IgD-negative memory B cell (primary cell): ENCODE measurements around the gene ADNP. TPM values are rescaled to one million over a fixed set of nuclear protein-coding genes. Genes with fewer than 3 reads are reported as not detected.

Source experiments
- H3K27ac Mint-ChIP-seq, 3 donors: one replicate each; pipeline ENCODE4 v1.8.0; 2020 to 2022; ENCODE audit warnings: mild to moderate bottlenecking in 3 of 3, mixed read lengths in 3 of 3, moderate library complexity in 1 of 3
- H3K27me3 Mint-ChIP-seq: one replicate; pipeline ENCODE4 v1.8.0; 2021; ENCODE audit warnings: mixed read lengths
- H3K36me3 Mint-ChIP-seq: one replicate; pipeline ENCODE4 v1.8.0; 2020; ENCODE audit warnings: mild to moderate bottlenecking, mixed read lengths
- H3K4me1 Mint-ChIP-seq, 3 donors: one replicate each; pipeline ENCODE4 v1.8.0; 2020 to 2022; ENCODE audit warnings: mixed read lengths in 3 of 3, mild to moderate bottlenecking in 1 of 3
- H3K4me3 Mint-ChIP-seq, 4 donors: one replicate each; pipeline ENCODE4 v1.8.0; 2020 to 2022; ENCODE audit warnings: mild to moderate bottlenecking in 4 of 4, mixed read lengths in 4 of 4, moderate library complexity in 3 of 4
- H3K9me3 Mint-ChIP-seq, 3 donors: one replicate each; pipeline ENCODE4 v1.8.0; 2020 to 2021; ENCODE audit warnings: mixed read lengths in 3 of 3, mild to moderate bottlenecking in 1 of 3
- polyA plus RNA-seq: library from polyadenylated mRNA; unstranded; fragments of 300-500 nt; fragmentation: Illumina TruSeq; gene quantifications from one replicate; pipeline ENCODE4 v1.2.3, GENCODE V29; 2021

ADNP gene
- polyA plus RNA-seq, 1 donor from 2014 or later: 10.3 TPM

DNA sequence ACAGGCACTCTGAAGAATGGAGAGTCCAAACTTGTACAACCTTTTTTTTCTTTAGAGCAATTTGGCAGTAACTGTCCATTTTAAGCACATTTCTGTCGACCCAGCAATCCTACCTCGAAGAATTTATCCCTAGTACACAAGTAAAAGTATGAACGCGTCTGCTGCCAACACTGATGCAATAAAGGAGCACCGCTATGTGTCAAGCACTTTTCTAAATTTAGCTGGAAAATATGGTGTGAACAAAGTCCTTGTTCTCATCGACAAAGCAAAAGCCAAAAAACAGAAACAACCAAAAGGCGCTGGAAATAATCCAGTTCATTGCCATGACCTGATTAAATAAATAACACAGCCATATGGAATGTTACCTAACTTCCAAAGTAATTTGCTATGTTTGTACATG, 26.0 kb upstream of the ADNP start:
- peak overlapping the region; percentile 99 to 100 (median 100) for H3K27ac Mint-ChIP-seq
- no peaks in the 10 kb centered on the region for H3K27me3 Mint-ChIP-seq
- H3K9me3 Mint-ChIP-seq: no peaks in the 10 kb centered on the region
- peaks cover 13 to 32% (median 31%) of the 10 kb centered on the region in 3 donors for H3K4me1 Mint-ChIP-seq
- peaks cover 2% of the 10 kb centered on the region for H3K36me3 Mint-ChIP-seq
- H3K4me3 Mint-ChIP-seq: peak overlapping the region; percentile 96 to 99 (median 99)

DNA sequence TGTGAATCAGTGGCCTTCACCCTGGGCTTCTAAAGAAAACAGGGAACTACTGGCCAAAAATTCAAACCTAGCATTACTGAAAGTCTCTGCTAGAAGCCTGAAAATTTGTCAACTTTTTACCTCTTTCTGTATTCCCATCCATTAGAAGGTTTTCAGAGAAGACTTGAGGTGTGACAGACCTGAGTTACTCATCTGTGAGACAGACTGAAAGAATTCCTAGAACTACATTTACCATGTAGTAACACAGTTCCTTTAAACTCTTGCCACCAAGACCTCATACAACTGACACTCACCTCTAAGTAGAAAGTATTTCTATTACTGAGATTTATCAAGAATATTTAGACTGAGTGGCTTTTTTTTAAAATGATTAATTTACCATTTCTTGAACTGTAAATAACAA, 22.6 kb upstream of the ADNP start:
- Mint-ChIP-seq H3K9me3 (no peaks in the 10 kb centered on the region), H3K27ac (no peak overlapping the region), H3K36me3 (no peaks in the 10 kb centered on the region), H3K27me3 (no peaks in the 10 kb centered on the region), H3K4me3 (peak overlapping the region in 1 of 4 donors; percentile 23), H3K4me1 (peaks cover 11 to 24% (median 20%) of the 10 kb centered on the region in 3 donors)

GRCh38 chr20:50953196-50953595, 22.0 kb upstream of the ADNP start:
- no peaks in the 10 kb centered on the region for H3K9me3 Mint-ChIP-seq
- no peaks in the 10 kb centered on the region for H3K27me3 Mint-ChIP-seq
- H3K27ac Mint-ChIP-seq: no peak overlapping the region
- H3K36me3 Mint-ChIP-seq: no peaks in the 10 kb centered on the region
- H3K4me3 Mint-ChIP-seq: no peak overlapping the region
- H3K4me1 Mint-ChIP-seq: peaks cover 8 to 20% (median 18%) of the 10 kb centered on the region in 3 donors

DNA sequence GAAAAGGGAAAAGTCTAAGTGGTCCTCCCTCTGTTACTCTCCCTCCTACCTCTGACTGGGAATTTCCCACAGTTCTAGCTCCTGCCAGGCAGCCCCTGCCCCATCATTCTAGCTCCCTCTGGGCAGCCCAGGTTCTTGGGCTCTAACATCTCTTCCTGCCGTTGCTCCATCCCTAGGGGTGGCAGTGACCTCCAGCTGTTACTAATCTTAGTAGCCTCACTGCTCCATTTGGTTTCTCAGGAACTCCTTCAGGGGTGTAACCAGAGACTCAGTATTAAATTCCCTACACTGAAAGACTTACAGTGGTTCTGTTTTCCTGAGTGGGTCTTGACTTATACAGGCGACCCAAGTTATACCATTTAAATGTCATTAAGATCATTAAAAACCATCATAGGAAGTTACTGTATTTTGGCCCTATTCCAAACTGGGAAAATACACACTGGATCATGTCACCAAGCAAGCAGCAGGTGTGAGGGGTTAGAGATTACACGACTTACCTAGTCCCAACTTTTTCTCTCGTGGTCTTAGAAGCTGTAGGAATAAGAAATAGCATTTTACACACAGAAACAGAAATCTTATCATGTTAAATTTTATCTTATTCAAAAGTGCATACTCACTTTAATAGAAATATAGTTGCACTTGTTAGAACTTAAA, 17.0 kb upstream of the ADNP start:
- Mint-ChIP-seq H3K27me3 (no peaks in the 10 kb centered on the region), H3K36me3 (peaks cover 3% of the 10 kb centered on the region), H3K9me3 (no peaks in the 10 kb centered on the region), H3K4me1 (peaks cover 0 to 2% (median 0%) of the 10 kb centered on the region in 3 donors), H3K27ac (no peak overlapping the region), H3K4me3 (no peak overlapping the region)

- H3K27me3 Mint-ChIP-seq: no peaks in the 10 kb centered on the region
- peak overlapping the region in 1 of 3 donors; percentile 31 for H3K27ac Mint-ChIP-seq
- H3K4me3 Mint-ChIP-seq: no peak overlapping the region
- H3K9me3 Mint-ChIP-seq: no peaks in the 10 kb centered on the region
- no peaks in the 10 kb centered on the region for H3K4me1 Mint-ChIP-seq
- H3K36me3 Mint-ChIP-seq: peaks cover 3% of the 10 kb centered on the region
Measured at GRCh38 chr20:50943069-50943468, 11.8 kb upstream of the ADNP start.

DNA sequence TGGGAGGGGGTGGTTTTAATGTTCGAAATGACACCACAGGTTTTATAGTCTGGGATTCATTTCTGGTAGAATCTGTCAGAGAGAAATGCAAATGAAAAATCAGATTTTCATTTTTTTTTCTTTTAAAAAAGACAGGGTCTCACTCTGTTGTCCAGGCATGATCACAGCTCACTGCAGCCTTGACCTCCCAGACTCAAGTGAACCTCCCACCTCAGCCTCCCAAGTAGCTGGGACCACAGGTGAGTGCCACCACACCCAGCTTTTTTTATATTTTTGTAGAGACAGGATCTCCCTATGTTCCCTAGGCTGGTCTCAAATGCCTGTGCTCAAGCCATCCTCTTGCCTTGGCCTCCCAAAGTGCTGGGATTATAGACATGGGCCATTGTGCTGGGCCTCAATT, 2.4 kb upstream of the ADNP start:
- Mint-ChIP-seq H3K4me3 (peak overlapping the region in 1 of 4 donors; percentile 99), H3K36me3 (peaks cover 4% of the 10 kb centered on the region), H3K27me3 (no peaks in the 10 kb centered on the region), H3K4me1 (peaks cover 13 to 17% (median 13%) of the 10 kb centered on the region in 3 donors), H3K9me3 (no peaks in the 10 kb centered on the region), H3K27ac (peak overlapping the region in 1 of 3 donors; percentile 99)

DNA sequence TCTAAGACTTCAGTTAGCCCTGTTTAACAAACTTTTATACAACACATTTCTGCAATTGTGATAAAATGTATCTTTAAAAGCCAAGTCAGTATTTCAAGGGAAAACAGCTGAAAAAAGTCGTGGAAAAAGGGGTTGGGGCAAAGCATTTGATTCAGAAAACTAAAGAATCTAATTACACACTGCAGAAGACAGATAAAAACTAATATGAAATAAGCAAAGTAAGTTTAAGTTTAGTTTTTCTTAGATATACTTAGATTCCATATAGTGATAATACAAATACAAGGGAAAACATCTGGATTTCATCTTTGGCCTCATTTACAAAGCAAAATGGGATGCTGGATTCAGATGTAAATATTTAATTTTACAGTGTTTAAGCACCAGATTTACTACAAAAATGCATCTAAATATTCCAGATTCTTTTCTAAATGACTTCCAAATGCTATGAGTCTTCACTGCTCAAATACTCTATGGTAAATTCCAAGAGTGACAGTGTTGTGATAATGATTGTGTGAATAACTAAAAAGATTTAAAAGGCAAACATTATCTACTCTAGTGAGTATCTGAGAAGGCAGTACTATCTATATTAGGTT, 1.5 kb upstream of the ADNP start:
- H3K4me1 Mint-ChIP-seq: peaks cover 17 to 21% (median 19%) of the 10 kb centered on the region in 3 donors
- peak overlapping the region; percentile 90 to 99 (median 98) for H3K27ac Mint-ChIP-seq
- H3K36me3 Mint-ChIP-seq: peaks cover 8% of the 10 kb centered on the region
- H3K9me3 Mint-ChIP-seq: no peaks in the 10 kb centered on the region
- H3K27me3 Mint-ChIP-seq: no peaks in the 10 kb centered on the region
- H3K4me3 Mint-ChIP-seq: peak overlapping the region in 3 of 4 donors; percentile 30 to 99 (median 96)

- Mint-ChIP-seq H3K4me1 (peaks cover 19 to 26% (median 24%) of the 10 kb centered on the region in 3 donors), H3K27ac (peak overlapping the region; percentile 98 to 100 (median 99)), H3K36me3 (peaks cover 8% of the 10 kb centered on the region), H3K4me3 (peak overlapping the region; percentile 92 to 99 (median 96)), H3K9me3 (no peaks in the 10 kb centered on the region), H3K27me3 (no peaks in the 10 kb centered on the region)
Measured at GRCh38 chr20:50932016-50932485, 814 bp upstream of the ADNP start.

DNA sequence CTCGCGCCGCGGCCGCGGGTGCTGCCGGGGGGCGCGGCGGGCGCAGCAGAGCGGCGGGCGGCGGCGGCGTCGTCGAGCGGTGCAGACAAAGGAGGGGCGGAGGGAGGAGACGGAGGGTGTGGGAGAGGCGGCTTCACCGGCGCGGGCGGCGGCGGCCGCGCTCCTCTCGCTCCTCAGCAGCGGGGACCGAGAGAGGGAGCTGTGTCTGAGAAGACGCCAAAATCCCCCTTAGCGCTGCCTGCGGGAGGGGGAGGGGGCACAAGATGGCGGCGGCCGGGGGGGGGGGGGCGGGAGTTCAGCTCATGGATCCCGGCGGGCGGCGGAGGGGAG, 296 bp downstream of the ADNP start:
- peaks cover 25 to 33% (median 30%) of the 10 kb centered on the region in 3 donors for H3K4me1 Mint-ChIP-seq
- no peaks in the 10 kb centered on the region for H3K9me3 Mint-ChIP-seq
- peak overlapping the region; percentile 92 to 99 (median 96) for H3K4me3 Mint-ChIP-seq
- H3K27me3 Mint-ChIP-seq: no peaks in the 10 kb centered on the region
- H3K36me3 Mint-ChIP-seq: peaks cover 8% of the 10 kb centered on the region
- H3K27ac Mint-ChIP-seq: peak overlapping the region; percentile 98 to 100 (median 99)

GRCh38 chr20:50930139-50930975, 880 bp downstream of the ADNP start:
- Mint-ChIP-seq H3K4me3 (peak overlapping the region; percentile 90 to 99 (median 96)), H3K27me3 (no peaks in the 10 kb centered on the region), H3K4me1 (peaks cover 26 to 38% (median 35%) of the 10 kb centered on the region in 3 donors), H3K27ac (peak overlapping the region; percentile 97 to 100 (median 99)), H3K36me3 (peaks cover 8% of the 10 kb centered on the region), H3K9me3 (no peaks in the 10 kb centered on the region)

DNA sequence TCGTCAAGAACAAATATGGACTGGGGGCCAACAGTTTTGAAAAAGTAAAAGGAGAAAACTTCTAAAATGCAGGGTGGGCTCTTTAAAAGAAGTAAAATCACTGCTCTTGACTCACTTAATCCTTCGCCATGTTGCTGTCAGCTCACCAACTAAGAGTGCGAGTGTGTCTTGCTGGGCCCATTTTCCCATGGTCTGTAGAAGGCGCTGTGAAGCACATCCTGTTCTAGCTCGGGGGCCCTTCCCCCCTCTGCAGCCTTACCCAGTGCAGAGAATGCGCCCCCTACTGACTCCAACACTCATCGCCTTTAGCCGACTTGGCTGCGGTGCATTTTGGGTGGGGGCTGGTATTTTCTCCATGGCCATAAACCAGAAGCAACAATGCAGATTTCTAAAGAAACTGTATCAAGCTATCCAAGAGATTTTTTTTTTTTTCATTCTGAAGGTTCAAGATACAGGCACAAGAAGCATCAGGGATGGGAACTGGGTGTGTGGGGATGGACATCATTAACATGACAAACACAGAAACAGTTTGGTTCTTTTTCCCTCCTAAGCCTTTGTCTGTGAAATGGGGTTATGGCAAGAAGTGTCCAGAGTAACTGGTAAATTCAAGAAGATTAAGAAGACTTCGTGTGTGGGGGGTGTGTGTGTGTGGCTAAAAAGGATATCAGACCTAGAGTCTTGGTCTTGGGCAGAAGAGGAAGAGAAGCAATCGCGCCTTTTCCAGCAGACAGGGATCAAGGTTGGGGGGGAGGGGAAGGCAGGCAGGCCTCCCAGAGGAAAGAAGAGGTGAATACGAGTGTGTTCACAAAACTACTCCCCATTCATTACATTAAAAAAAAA, 1.7 kb downstream of the ADNP start:
- H3K9me3 Mint-ChIP-seq: no peaks in the 10 kb centered on the region
- H3K27me3 Mint-ChIP-seq: no peaks in the 10 kb centered on the region
- H3K27ac Mint-ChIP-seq: peak overlapping the region; percentile 97 to 99 (median 98)
- peak overlapping the region; percentile 90 to 99 (median 96) for H3K4me3 Mint-ChIP-seq
- H3K36me3 Mint-ChIP-seq: peaks cover 8% of the 10 kb centered on the region
- H3K4me1 Mint-ChIP-seq: peaks cover 33 to 45% (median 41%) of the 10 kb centered on the region in 3 donors

DNA sequence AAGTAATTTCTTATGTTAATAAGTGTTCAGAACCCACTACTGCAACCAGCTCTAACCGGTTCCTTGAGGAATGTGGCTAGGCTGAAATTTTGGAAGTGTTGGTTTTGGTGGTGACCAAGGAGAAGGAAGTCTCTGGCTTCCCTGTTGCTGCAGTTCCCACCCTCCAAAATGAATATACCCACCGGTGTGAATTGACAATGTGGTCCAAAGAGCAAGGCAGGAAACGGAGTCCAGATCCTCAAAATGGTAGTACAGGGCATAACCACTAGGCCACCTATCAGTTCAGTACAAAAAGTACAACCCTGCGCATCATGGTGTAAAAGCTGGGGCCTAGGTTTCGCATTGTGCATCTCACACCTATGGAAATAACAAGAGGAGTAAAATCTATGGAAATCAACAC, 2.8 kb downstream of the ADNP start:
- H3K27ac Mint-ChIP-seq: peak overlapping the region in 2 of 3 donors; percentile 18 to 99
- peak overlapping the region; percentile 90 to 99 (median 96) for H3K4me3 Mint-ChIP-seq
- H3K27me3 Mint-ChIP-seq: no peaks in the 10 kb centered on the region
- no peaks in the 10 kb centered on the region for H3K9me3 Mint-ChIP-seq
- H3K36me3 Mint-ChIP-seq: peaks cover 8% of the 10 kb centered on the region
- H3K4me1 Mint-ChIP-seq: peaks cover 35 to 52% (median 49%) of the 10 kb centered on the region in 3 donors

DNA sequence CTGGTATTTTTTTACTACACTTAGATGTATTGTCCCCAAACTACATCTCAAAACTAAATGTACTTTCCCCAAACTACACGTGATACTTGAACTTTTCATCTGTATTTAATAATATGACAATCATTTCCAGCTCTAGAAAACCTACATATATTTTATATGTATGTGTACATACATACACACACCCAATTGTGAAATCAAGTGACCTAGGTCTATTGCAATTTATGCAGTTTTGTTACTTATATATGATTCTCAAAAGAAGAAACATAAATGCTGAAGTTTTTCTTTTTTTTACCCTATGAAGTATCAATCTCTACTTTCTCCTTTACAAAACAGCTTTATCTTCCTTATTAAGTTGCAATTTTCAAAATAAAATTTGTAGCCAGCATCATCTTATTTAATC, 4.7 kb downstream of the ADNP start:
- peaks cover 47 to 65% (median 52%) of the 10 kb centered on the region in 3 donors for H3K4me1 Mint-ChIP-seq
- H3K36me3 Mint-ChIP-seq: peaks cover 8% of the 10 kb centered on the region
- peak overlapping the region in 1 of 3 donors; percentile 77 for H3K27ac Mint-ChIP-seq

GRCh38 chr20:50924261-50924920, 6.8 kb downstream of the ADNP start:
- no peaks in the 10 kb centered on the region for H3K9me3 Mint-ChIP-seq
- peak overlapping the region in 2 of 3 donors; percentile 23 to 81 for H3K27ac Mint-ChIP-seq
- peaks cover 55 to 75% (median 63%) of the 10 kb centered on the region in 3 donors for H3K4me1 Mint-ChIP-seq
- H3K4me3 Mint-ChIP-seq: peak overlapping the region in 2 of 4 donors; percentile 26 to 56
- no peaks in the 10 kb centered on the region for H3K27me3 Mint-ChIP-seq
- peaks cover 10% of the 10 kb centered on the region for H3K36me3 Mint-ChIP-seq

More for the DNA sequence above, 4.7 kb downstream of the ADNP start:
- peak overlapping the region in 1 of 4 donors; percentile 49 for H3K4me3 Mint-ChIP-seq
- no peaks in the 10 kb centered on the region for H3K27me3 Mint-ChIP-seq
- no peaks in the 10 kb centered on the region for H3K9me3 Mint-ChIP-seq
